Measurements from ENCODE around the gene RDH14.

- no peak for TF ChIP-seq CTCF (IDR thresholded peaks at IDR 0.05)
- no peak for TF ChIP-seq POLR2A (IDR thresholded peaks at IDR 0.05)
Observed at GRCh38 chr2:18525852-18526251, 34.6 kb downstream of the RDH14 start.
